Right ventricle myocardium superior (tissue), 1 donor: ENCODE measurements around the gene GDPD4. TPM values are rescaled to one million over a fixed set of nuclear protein-coding genes. Genes with fewer than 3 reads are reported as not detected.

Source experiments
- ATAC-seq: fragments of 200-7000 bp; cut with Tn5 transposase; one replicate; pipeline ENCODE4 v1.9.1; 2020; ENCODE audit warnings: mild to moderate bottlenecking; ENCODE audit not compliant: poor library complexity
- DNase-seq: peaks from one replicate; pipeline ENCODE4 v3.0.0-alpha.2; 2020
- intact Hi-C: fragments of 100-400 bp; cut with DNase I; formaldehyde crosslinking; loops from one replicate; pipeline ENCODE4 v1.11.2; 2022
- total RNA-seq: library from RNA; stranded (reverse); fragmentation: NEBNext Ultra II Directional; extraction: Animal tissue kit (Norgen Biotek cat#: 25700); gene quantifications from one replicate; pipeline ENCODE4 v1.2.1, GENCODE V29; 2021
- donor health status: DM: no; HTN: yes; CAD: no; lungs with severe emphysema.

Gene GDPD4
- total RNA-seq, 1 donor from 2014 or later = not detected

GRCh38 chr11:77211594-77212251 is 89.8 kb downstream of the GDPD4 start:
- DNase-seq = no peak
- ATAC-seq = no peak
- intact Hi-C loops = no loop called here

GRCh38 chr11:77211040-77211451 is 90.4 kb downstream of the GDPD4 start:
- intact Hi-C loops = no loop called here

GRCh38 chr11:77209663-77210062 is 91.8 kb downstream of the GDPD4 start:
- DNase-seq = no peak
- intact Hi-C loops = no loop called here
- no peak for ATAC-seq

More at GRCh38 chr11:77211040-77211451, 90.4 kb downstream of the GDPD4 start:
- ATAC-seq = no peak
- no peak for DNase-seq

GRCh38 chr11:77208535-77208934 is 93.0 kb downstream of the GDPD4 start:
- no peak for DNase-seq
- intact Hi-C loops = no loop called here
- ATAC-seq = no peak

- intact Hi-C loops = no loop called here
- ATAC-seq = no peak
- peak; percentile 41 for DNase-seq
Observed at GRCh38 chr11:77207618-77208313, 93.7 kb downstream of the GDPD4 start.

- ATAC-seq = no peak
- no peak for DNase-seq
- intact Hi-C loops = no loop called here
Observed at GRCh38 chr11:77207019-77207485, 94.4 kb downstream of the GDPD4 start.

- ATAC-seq = no peak
- intact Hi-C loops = no loop called here
- no peak for DNase-seq
Observed at GRCh38 chr11:77206264-77207018, 95.0 kb downstream of the GDPD4 start.

- intact Hi-C loops = no loop called here
Observed at GRCh38 chr11:77205467-77206263, 95.8 kb downstream of the GDPD4 start.

GRCh38 chr11:77204754-77205466 is 96.6 kb downstream of the GDPD4 start:
- DNase-seq (no peak), ATAC-seq (no peak)
- intact Hi-C loops = no loop called here

More at GRCh38 chr11:77205467-77206263, 95.8 kb downstream of the GDPD4 start:
- ATAC-seq (no peak), DNase-seq (peak; percentile 36)

GRCh38 chr11:77203901-77204753 is 97.4 kb downstream of the GDPD4 start:
- no peak for ATAC-seq
- intact Hi-C loops = no loop called here
- no peak for DNase-seq

GRCh38 chr11:77202941-77203900 is 98.3 kb downstream of the GDPD4 start:
- no peak for ATAC-seq
- intact Hi-C loops = no loop called here
- DNase-seq = no peak

- ATAC-seq (no peak), DNase-seq (no peak)
- intact Hi-C loops = no loop called here
Observed at GRCh38 chr11:77201991-77202841, 99.3 kb downstream of the GDPD4 start.

- DNase-seq = no peak
- no peak for ATAC-seq
- intact Hi-C loops = no loop called here
Observed at GRCh38 chr11:77201370-77201769, 100.1 kb downstream of the GDPD4 start.

- no peak for ATAC-seq
Observed at GRCh38 chr11:77200351-77201268, 100.9 kb downstream of the GDPD4 start.

More at GRCh38 chr11:77200351-77201268, 100.9 kb downstream of the GDPD4 start:
- intact Hi-C loops = no loop called here
- DNase-seq = no peak
